HL-60 (cell line): ENCODE results near the gene BMPER.

ENCODE experiments used
- CTCF ChIP-seq: IDR thresholded peaks from one replicate; pipeline ENCODE4 v1.5.1; 2011; ENCODE audit warnings: low read length, control low read depth, inconsistent platforms; ENCODE audit not compliant: insufficient read depth
- GABPA ChIP-seq: IDR thresholded peaks from 2 replicates; pipeline ENCODE4 v1.6.1; 2012; ENCODE audit warnings: low read depth
- POLR2AphosphoS5 ChIP-seq: IDR thresholded peaks from 2 replicates; pipeline ENCODE4 v1.6.1; 2012; ENCODE audit warnings: low read depth
- REST ChIP-seq: IDR thresholded peaks from 2 replicates; pipeline ENCODE4 v1.6.1; 2012; ENCODE audit warnings: low read depth; ENCODE audit not compliant: insufficient replicate concordance
- SPI1 ChIP-seq: IDR thresholded peaks from 2 replicates; pipeline ENCODE4 v1.6.1; 2012; ENCODE audit warnings: low read depth, mild to moderate bottlenecking, borderline replicate concordance

- TF ChIP-seq CTCF (no peak), SPI1 (no peak), REST (no peak), GABPA (no peak), POLR2AphosphoS5 (no peak)
These were observed 17.5 kb downstream of the BMPER start for GRCh38 chr7:33922820-33923219.
